Jurkat, Clone E6-1 (cell line): ENCODE measurements around the gene GPR39. TPM values are rescaled to one million over a fixed set of nuclear protein-coding genes. Genes with fewer than 3 reads are reported as not detected.
"Not testable (repeated sequence)": the region's sequence is repeated elsewhere in the genome, so short reads cannot be mapped to it uniquely, and the experiment has no call there.

Experiments
- DNase-seq: peaks from one replicate; pipeline ENCODE4 v3.0.0-alpha.2; 2011; ENCODE audit warnings: low read depth, low spot score
- H3K4me3 ChIP-seq: 2 replicates; pipeline ENCODE4 v1.5.1; 2011; ENCODE audit warnings: mild to moderate bottlenecking, low read length, control low read depth, moderate library complexity
- polyA plus RNA-seq: library from polyadenylated mRNA; unstranded; fragments of >200 nt; gene quantifications from one replicate; pipeline ENCODE4 v1.2.1, GENCODE V29; 2012; ENCODE audit warnings: missing spikeins; ENCODE audit not compliant: insufficient read length, insufficient read depth

The GPR39 gene
- polyA plus RNA-seq: not detected

GRCh38 chr2:132416723-132417395, at the start of gene GPR39:
TSS of gene GPR39 (plus strand) at chr2:132416805.
- no peak for DNase-seq
- peak within 1 kb of the TSS; percentile 11 for H3K4me3 ChIP-seq

- DNase-seq: no peak
- no peak overlapping the region for H3K4me3 ChIP-seq
These were observed 48.4 kb upstream of the GPR39 start for GRCh38 chr2:132368191-132368590.

- H3K4me3 ChIP-seq: no peak overlapping the region
- DNase-seq: no peak
These were observed 44.3 kb upstream of the GPR39 start for GRCh38 chr2:132372276-132372675.

- H3K4me3 ChIP-seq: no peak overlapping the region
- DNase-seq: no peak
These were observed 43.0 kb upstream of the GPR39 start for GRCh38 chr2:132373391-132374135.

GRCh38 chr2:132374151-132374550, 42.5 kb upstream of the GPR39 start:
- H3K4me3 ChIP-seq: no peak overlapping the region
- no peak for DNase-seq

- no peak for DNase-seq
- no peak overlapping the region for H3K4me3 ChIP-seq
These were observed 42.1 kb upstream of the GPR39 start for GRCh38 chr2:132374551-132374950.

GRCh38 chr2:132374961-132375360, 41.6 kb upstream of the GPR39 start:
- no peak for DNase-seq
- H3K4me3 ChIP-seq: no peak overlapping the region

- no peak for DNase-seq
- H3K4me3 ChIP-seq: no peak overlapping the region
These were observed 35.2 kb upstream of the GPR39 start for GRCh38 chr2:132381376-132381775.

GRCh38 chr2:132383956-132384355, 32.6 kb upstream of the GPR39 start:
- DNase-seq: no peak
- no peak overlapping the region for H3K4me3 ChIP-seq

GRCh38 chr2:132384491-132385151, 32.0 kb upstream of the GPR39 start:
- DNase-seq: no peak
- no peak overlapping the region for H3K4me3 ChIP-seq

- no peak for DNase-seq
These were observed 29.5 kb upstream of the GPR39 start for GRCh38 chr2:132387126-132387525.

GRCh38 chr2:132390076-132390475, 26.5 kb upstream of the GPR39 start:
- H3K4me3 ChIP-seq: no peak overlapping the region
- DNase-seq: no peak

More at GRCh38 chr2:132387126-132387525, 29.5 kb upstream of the GPR39 start:
- no peak overlapping the region for H3K4me3 ChIP-seq

GRCh38 chr2:132391378-132391777, 25.2 kb upstream of the GPR39 start:
- no peak for DNase-seq

GRCh38 chr2:132392221-132392620, 24.4 kb upstream of the GPR39 start:
- DNase-seq: no peak
- H3K4me3 ChIP-seq: no peak overlapping the region

More at GRCh38 chr2:132391378-132391777, 25.2 kb upstream of the GPR39 start:
- H3K4me3 ChIP-seq: no peak overlapping the region

GRCh38 chr2:132392879-132393278, 23.7 kb upstream of the GPR39 start:
- DNase-seq: no peak
- no peak overlapping the region for H3K4me3 ChIP-seq

- not testable (repeated sequence) for DNase-seq, H3K4me3 ChIP-seq
These were observed 19.6 kb upstream of the GPR39 start for GRCh38 chr2:132397042-132397441.

- H3K4me3 ChIP-seq: no peak overlapping the region
- no peak for DNase-seq
These were observed 16.3 kb upstream of the GPR39 start for GRCh38 chr2:132400169-132400900.

- no peak for DNase-seq
These were observed 15.7 kb upstream of the GPR39 start for GRCh38 chr2:132400901-132401240.

GRCh38 chr2:132401326-132401725, 15.3 kb upstream of the GPR39 start:
- no peak overlapping the region for H3K4me3 ChIP-seq
- no peak for DNase-seq

More at GRCh38 chr2:132400901-132401240, 15.7 kb upstream of the GPR39 start:
- H3K4me3 ChIP-seq: no peak overlapping the region
